IMR-90 (cell line): ENCODE measurements around the gene MTMR8.

Experiments
- BHLHE40 ChIP-seq: fragments of 150-350 bp; IDR thresholded peaks from 2 replicates; pipeline ENCODE4 v1.6.1; 2016; ENCODE audit warnings: mild to moderate bottlenecking, low read depth, low read length
- CEBPB ChIP-seq: IDR thresholded peaks from 2 replicates; pipeline ENCODE4 v1.6.1; 2012; ENCODE audit warnings: low read depth, low read length, improper control_type of control experiment
- CTCF ChIP-seq: conservative IDR thresholded peaks from 2 replicates; pipeline ENCODE4 v1.5.1; 2012; ENCODE audit warnings: mild to moderate bottlenecking, low read depth, low read length, improper control_type of control experiment
- MAZ ChIP-seq: IDR thresholded peaks from 2 replicates; pipeline ENCODE4 v1.6.1; 2012; ENCODE audit warnings: low read depth, mild to moderate bottlenecking, low read length, improper control_type of control experiment, moderate library complexity, borderline replicate concordance
- RAD21 ChIP-seq: IDR thresholded peaks from 2 replicates; pipeline ENCODE4 v1.6.1; 2012; ENCODE audit warnings: low read length, improper control_type of control experiment
- SMC3 ChIP-seq: fragments of 150-350 bp; IDR thresholded peaks from 2 replicates; pipeline ENCODE4 v1.6.1; 2016; ENCODE audit warnings: low read depth, mild to moderate bottlenecking, antibody characterized with exemption, low read length, moderate library complexity
- TF ChIP-seq, protein P1 (sequence below): fragments of 150-350 bp; IDR thresholded peaks from 2 replicates; pipeline ENCODE4 v1.6.1; 2017; ENCODE audit warnings: mild to moderate bottlenecking, antibody characterized with exemption, low read length, low read depth

DNA sequence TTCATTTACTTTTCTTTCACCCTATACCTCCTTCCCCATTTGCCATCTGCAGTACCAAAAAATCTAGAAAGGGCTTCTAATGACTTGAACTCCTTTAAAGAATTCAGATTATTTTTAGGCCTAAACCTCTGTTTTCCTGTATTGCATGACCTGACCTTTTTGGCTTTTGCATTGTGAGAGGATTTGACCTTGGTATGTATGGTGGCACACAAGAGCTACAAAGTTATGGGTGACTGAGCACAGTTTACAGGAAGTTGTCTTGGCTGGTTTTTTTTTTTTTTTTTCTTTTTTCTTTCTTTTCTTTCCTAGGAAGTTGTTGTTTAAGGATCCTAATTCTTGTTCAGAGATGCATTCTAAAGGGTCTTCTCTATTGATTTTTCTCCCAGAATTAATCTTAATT lies 32.0 kb upstream of the MTMR8 start:
- TF ChIP-seq CTCF (no peak), RAD21 (no peak), CEBPB (no peak), SMC3 (no peak), BHLHE40 (no peak), MAZ (no peak)
- TF ChIP-seq, protein P1, sequence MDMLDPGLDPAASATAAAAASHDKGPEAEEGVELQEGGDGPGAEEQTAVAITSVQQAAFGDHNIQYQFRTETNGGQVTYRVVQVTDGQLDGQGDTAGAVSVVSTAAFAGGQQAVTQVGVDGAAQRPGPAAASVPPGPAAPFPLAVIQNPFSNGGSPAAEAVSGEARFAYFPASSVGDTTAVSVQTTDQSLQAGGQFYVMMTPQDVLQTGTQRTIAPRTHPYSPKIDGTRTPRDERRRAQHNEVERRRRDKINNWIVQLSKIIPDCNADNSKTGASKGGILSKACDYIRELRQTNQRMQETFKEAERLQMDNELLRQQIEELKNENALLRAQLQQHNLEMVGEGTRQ, result no peak
